ENCODE results near the gene PRELID1. TPM values are rescaled to one million over a fixed set of nuclear protein-coding genes. Genes with fewer than 3 reads are reported as not detected.
A peak's percentile ranks its signal among the peaks of the same experiment; 100 is the strongest.

Gene PRELID1
- total RNA-seq, 1 experiment from 2014 or later, result 201 TPM

DNA sequence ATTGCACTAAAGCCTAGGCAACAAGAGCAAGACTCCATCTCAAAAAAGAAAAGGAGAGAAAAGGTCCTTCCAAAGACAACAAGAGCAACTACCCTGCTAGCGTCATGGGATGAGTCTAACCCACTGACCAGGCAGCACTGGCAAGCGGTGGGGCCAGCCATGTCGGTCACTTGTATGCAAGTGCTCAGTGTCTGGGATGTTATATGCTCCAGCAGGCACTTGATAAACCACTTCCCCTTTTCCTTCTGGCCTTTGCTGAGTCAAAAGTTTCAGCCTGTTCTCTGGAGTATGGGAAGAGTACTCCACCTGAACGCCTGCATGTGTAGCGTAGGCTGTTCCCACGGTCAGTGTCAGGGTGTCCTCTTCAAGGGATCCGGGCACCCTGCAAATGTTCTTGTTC is 17.3 kb downstream of the PRELID1 start:
- no peak overlapping the region for H3K4me3 Mint-ChIP-seq (ENCODE audit: unreplicated experiment)
- H3K36me3 ChIP-seq (ENCODE audit: control insufficient read depth, insufficient read depth, low read length), result no peaks in the 10 kb centered on the region; the same call in 1 of the 2 replicates
- intact Hi-C loops (cut with micrococcal nuclease; ENCODE audit: unreplicated experiment), result no loop called here
- H3K27ac Mint-ChIP-seq (ENCODE audit: unreplicated experiment), result no peak overlapping the region
- H3K4me1 Mint-ChIP-seq (ENCODE audit: low read depth, unreplicated experiment), result peaks cover 25% of the 10 kb centered on the region
- H3K4me3 ChIP-seq (ENCODE audit: low read depth, low read length), result no peak overlapping the region
- H3K9me3 Mint-ChIP-seq (ENCODE audit: unreplicated experiment), result no peaks in the 10 kb centered on the region
- no TSS peak for BruUV-seq (replicated peaks)
- POLR2A ChIA-PET, result no interaction called here
- peaks cover 36% of the 10 kb centered on the region for H3K36me3 Mint-ChIP-seq (ENCODE audit: insufficient read depth, unreplicated experiment)
- TF ChIP-seq, protein P1, sequence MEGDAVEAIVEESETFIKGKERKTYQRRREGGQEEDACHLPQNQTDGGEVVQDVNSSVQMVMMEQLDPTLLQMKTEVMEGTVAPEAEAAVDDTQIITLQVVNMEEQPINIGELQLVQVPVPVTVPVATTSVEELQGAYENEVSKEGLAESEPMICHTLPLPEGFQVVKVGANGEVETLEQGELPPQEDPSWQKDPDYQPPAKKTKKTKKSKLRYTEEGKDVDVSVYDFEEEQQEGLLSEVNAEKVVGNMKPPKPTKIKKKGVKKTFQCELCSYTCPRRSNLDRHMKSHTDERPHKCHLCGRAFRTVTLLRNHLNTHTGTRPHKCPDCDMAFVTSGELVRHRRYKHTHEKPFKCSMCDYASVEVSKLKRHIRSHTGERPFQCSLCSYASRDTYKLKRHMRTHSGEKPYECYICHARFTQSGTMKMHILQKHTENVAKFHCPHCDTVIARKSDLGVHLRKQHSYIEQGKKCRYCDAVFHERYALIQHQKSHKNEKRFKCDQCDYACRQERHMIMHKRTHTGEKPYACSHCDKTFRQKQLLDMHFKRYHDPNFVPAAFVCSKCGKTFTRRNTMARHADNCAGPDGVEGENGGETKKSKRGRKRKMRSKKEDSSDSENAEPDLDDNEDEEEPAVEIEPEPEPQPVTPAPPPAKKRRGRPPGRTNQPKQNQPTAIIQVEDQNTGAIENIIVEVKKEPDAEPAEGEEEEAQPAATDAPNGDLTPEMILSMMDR (IDR thresholded peaks at IDR 0.05; ENCODE audit: insufficient read depth in 1 of 2, low read depth in 1 of 2, low read length in 1 of 2, severe bottlenecking in 1 of 2, unreplicated experiment in 1 of 2), result no peak
- H3K4me1 ChIP-seq, result peaks cover 18% of the 10 kb centered on the region
- CTCF ChIA-PET, result interaction anchor here (0.8 kb wide), 1 partner anchor 11 kb away, joined by 3 read pairs; no protein-coding TSS in a partner anchor
- H3K9me3 ChIP-seq, result no peaks in the 10 kb centered on the region
- no peaks in the 10 kb centered on the region for H3K27me3 Mint-ChIP-seq (ENCODE audit: insufficient read depth, unreplicated experiment)
- H3K27me3 ChIP-seq (replicated peaks; ENCODE audit: control insufficient read depth, insufficient read depth, low read length), result no peaks in the 10 kb centered on the region
- peak in 1 of 2 experiments; percentile 21 for DNase-seq

DNA sequence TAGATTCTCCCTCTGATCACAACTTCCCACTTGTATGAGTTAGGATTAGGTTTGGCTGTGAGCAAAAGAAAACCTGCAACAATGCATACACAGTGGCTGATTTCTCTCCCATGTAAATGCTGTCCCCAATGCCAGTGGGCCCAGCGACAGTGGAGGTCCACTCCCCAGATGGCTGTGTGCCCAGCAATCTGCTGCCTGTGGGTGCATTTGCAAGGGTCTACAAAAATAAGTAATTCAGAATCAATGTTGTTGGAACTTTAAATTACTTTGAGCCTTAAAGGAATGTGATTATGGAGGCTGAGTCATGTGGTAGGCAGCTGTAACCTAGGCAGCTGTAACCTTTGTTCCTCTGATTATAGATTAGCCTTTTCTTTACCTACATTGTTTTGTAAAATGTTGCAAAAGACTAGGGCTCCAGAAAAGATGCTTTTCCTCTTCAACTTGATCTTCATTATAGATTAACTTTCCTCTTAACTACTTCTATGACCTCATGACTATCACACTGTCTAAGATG is 22.3 kb downstream of the PRELID1 start:
- intact Hi-C loops (cut with micrococcal nuclease; ENCODE audit: unreplicated experiment), result loop anchor here (1.0 kb wide), 1 partner anchor 13 kb away; no protein-coding TSS in a partner anchor
- TF ChIP-seq, protein P1 (IDR thresholded peaks at IDR 0.05; ENCODE audit: insufficient read depth in 1 of 2, low read depth in 1 of 2, low read length in 1 of 2, severe bottlenecking in 1 of 2, unreplicated experiment in 1 of 2), result no peak
- H3K9me3 ChIP-seq, result no peaks in the 10 kb centered on the region
- H3K27me3 ChIP-seq (replicated peaks; ENCODE audit: control insufficient read depth, insufficient read depth, low read length), result no peaks in the 10 kb centered on the region
- H3K27ac Mint-ChIP-seq (ENCODE audit: unreplicated experiment), result peak overlapping the region; percentile 95
- H3K4me1 Mint-ChIP-seq (ENCODE audit: low read depth, unreplicated experiment), result peaks cover 33% of the 10 kb centered on the region
- H3K36me3 ChIP-seq (ENCODE audit: control insufficient read depth, insufficient read depth, low read length), result no peaks in the 10 kb centered on the region
- H3K9me3 Mint-ChIP-seq (ENCODE audit: unreplicated experiment), result peaks cover 9% of the 10 kb centered on the region
- H3K4me3 ChIP-seq (ENCODE audit: low read depth, low read length), result no peak overlapping the region
- H3K36me3 Mint-ChIP-seq (ENCODE audit: insufficient read depth, unreplicated experiment), result peaks cover 54% of the 10 kb centered on the region
- peak overlapping the region; percentile 2 for H3K4me3 Mint-ChIP-seq (ENCODE audit: unreplicated experiment)
- ChIA-PET POLR2A (no interaction called here), CTCF (interaction anchor here (0.9 to 2.0 kb wide), 5 partner anchors 10 to 52 kb away, joined by 3 to 15 read pairs (median 3); partner anchors contain the start of gene MXD3)
- peak; percentile 46 to 70 for DNase-seq
- no TSS peak for BruUV-seq (replicated peaks)
- peaks cover 41% of the 10 kb centered on the region for H3K4me1 ChIP-seq
- no peaks in the 10 kb centered on the region for H3K27me3 Mint-ChIP-seq (ENCODE audit: insufficient read depth, unreplicated experiment)

DNA sequence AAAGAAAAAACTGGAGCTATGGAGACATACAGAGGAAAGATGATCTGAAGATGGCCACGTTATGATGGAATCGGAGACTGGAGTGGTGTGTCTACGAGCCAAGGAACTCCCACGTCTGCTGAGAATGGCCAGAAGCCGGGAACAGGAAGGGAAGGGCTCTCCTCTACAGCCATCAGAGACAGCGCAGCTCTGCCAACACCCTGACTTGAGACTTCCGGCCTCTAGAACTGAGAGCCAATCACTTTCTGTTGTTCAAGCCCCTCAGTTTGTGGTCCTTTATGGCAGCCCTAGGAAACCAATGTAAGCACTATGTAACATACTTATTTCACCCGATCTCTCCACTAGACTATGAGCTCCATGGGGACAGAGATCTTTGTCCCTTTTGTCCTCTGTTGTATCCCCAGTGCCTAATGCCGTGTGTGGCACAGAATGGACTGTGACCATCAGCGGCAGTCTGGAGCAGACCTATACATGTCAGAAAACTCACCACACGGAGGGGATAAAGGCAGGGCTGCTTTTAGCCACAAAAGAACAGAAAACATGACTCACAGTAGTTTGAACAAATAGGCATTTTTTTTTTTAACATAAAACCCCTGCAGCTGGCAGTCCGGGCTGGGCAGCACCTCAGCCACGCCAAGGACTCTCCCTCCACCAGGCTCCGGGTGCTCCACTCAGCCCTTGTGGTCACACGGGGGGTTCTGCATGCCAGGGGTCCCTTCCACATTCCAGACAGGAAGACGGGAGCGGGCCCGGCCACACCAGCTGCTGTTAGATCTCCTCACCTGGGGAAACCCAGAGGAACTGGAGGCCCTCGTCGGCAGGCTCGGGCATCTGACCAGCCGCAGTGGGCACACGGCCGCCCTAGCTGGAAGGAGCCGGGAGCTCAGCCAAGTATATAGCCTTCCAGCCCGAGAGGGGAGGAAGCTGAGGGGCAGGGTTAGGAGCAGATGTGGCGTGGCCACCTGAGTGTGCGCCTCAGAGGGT is 24.2 kb downstream of the PRELID1 start:
- H3K4me1 Mint-ChIP-seq (ENCODE audit: low read depth, unreplicated experiment), result peaks cover 33% of the 10 kb centered on the region
- intact Hi-C loops (cut with micrococcal nuclease; ENCODE audit: unreplicated experiment), result no loop called here
- peak overlapping the region; percentile 95 for H3K27ac Mint-ChIP-seq (ENCODE audit: unreplicated experiment)

More for the DNA sequence above, 24.2 kb downstream of the PRELID1 start:
- Histone ChIP-seq H3K4me1 (peaks cover 41% of the 10 kb centered on the region), H3K9me3 (no peaks in the 10 kb centered on the region), H3K27me3 (replicated peaks; ENCODE audit: control insufficient read depth, insufficient read depth, low read length) (no peaks in the 10 kb centered on the region), H3K4me3 (ENCODE audit: low read depth, low read length) (no peak overlapping the region), H3K36me3 (ENCODE audit: control insufficient read depth, insufficient read depth, low read length) (no peaks in the 10 kb centered on the region)
- Mint-ChIP-seq H3K36me3 (ENCODE audit: insufficient read depth, unreplicated experiment) (peaks cover 62% of the 10 kb centered on the region), H3K9me3 (ENCODE audit: unreplicated experiment) (peaks cover 9% of the 10 kb centered on the region), H3K4me3 (ENCODE audit: unreplicated experiment) (no peak overlapping the region), H3K27me3 (ENCODE audit: insufficient read depth, unreplicated experiment) (no peaks in the 10 kb centered on the region)
- no TSS peak for BruUV-seq (replicated peaks)
- ChIA-PET CTCF (interaction anchor here (0.6 to 1.5 kb wide), 5 partner anchors 9 to 147 kb away, joined by 3 to 4 read pairs (median 3); no protein-coding TSS in a partner anchor), POLR2A (no interaction called here)
- peak in 1 of 2 experiments; percentile 18 for DNase-seq
- TF ChIP-seq, protein P1 (IDR thresholded peaks at IDR 0.05; ENCODE audit: insufficient read depth in 1 of 2, low read depth in 1 of 2, low read length in 1 of 2, severe bottlenecking in 1 of 2, unreplicated experiment in 1 of 2), result no peak

Measured in Caco-2 (cell line).